HG03571 (cell line): Measurements from ENCODE around the gene SPINK6.
A peak's percentile ranks its signal among the peaks of the same experiment; 100 is the strongest.

Experiments used
- ATAC-seq: cut with Tn5 transposase; IDR thresholded peaks from one replicate; pipeline ENCODE4 v1.9.1; 2021; ENCODE audit not compliant: unreplicated experiment

Gene SPINK6, protein sequence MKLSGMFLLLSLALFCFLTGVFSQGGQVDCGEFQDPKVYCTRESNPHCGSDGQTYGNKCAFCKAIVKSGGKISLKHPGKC

DNA sequence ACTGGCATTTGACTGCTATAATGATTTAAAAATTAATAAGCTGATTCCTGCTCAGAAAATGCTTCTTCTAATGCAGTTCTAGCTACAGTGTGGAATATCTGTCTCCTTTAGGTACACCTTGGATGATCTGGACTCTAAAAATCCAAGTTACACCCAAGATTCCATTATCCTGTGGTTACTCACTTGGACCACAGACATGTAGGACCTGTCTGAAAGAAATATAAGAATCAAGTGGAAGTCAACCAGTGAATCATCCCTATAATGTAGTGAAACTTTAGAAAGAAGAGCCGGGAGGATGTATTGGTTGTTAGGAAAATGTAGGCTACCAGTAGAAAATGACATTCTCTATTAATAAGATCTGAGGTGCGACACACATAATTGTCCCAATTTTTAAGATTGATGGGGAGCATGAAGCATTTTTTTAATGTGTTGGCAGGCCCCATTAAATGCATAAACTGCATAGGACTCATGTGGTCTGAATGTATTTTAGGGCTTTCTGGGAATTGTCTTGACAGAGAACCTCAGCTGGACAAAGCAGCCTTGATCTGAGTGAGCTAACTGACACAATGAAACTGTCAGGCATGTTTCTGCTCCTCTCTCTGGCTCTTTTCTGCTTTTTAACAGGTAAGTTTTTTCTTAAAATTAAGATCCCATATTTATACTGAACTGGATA lies at the start of gene SPINK6:
Gene SPINK6, plus strand, starts transcription at position 512 of the 673 bp plus-strand sequence. Its CDS starts 55 bp downstream, at position 567.
- no peak for ATAC-seq

DNA sequence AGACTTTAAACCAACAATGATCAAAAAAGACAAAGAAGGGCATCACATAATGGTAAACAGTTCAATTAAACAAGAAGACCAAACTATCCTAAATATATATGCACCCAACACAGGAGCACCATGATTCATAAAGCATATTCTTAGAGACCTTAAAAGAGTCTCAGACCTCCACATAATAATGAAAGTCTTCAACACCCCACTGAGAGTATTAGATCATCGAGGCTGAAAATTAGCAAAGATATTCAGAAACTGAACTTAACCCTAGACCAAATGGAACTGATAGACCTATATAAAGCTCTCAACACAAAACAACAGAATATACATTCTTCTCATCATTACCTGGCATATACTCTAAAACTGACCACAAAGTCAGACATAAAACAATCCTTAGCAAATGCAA lies 46.2 kb upstream of the SPINK6 start:
- no peak for ATAC-seq

DNA sequence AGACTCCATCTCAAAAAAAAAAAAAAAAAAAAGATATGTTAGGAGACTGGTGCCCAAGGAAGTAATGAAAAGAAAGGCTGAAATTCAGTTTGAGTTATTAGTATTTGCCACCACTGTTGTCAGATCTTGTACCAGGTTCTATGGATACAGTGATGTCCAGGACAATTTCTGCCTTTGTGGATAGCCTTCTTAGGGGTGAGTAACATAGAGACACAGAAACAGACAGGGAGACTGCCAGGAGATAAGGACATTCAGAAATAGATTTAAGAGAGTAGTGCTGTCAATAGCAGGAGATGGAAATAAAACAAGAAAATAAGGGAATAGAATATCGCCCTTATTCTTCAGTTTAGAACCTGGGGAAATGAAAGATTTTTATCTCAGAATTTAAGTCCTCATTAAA lies 40.8 kb upstream of the SPINK6 start:
- ATAC-seq, result no peak

DNA sequence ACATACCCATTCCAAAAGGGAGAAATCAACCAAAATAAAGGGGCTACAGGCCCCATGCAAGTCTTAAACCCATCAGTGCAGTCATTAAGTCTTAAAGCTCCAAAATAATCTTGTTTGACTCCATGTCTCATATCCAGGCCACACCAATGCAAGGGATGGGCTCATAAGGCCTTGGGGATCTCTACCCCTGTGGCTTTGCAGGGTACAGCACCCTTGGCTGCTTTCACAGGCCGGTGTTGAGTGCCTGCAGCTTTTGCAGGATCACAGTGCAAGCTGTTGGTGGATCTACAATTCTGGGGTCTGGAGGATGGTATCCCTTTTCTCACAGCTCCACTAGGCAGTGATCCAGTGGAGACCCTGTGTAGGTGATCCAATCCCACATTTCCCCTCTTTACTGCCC lies 39.5 kb upstream of the SPINK6 start:
- no peak for ATAC-seq

DNA sequence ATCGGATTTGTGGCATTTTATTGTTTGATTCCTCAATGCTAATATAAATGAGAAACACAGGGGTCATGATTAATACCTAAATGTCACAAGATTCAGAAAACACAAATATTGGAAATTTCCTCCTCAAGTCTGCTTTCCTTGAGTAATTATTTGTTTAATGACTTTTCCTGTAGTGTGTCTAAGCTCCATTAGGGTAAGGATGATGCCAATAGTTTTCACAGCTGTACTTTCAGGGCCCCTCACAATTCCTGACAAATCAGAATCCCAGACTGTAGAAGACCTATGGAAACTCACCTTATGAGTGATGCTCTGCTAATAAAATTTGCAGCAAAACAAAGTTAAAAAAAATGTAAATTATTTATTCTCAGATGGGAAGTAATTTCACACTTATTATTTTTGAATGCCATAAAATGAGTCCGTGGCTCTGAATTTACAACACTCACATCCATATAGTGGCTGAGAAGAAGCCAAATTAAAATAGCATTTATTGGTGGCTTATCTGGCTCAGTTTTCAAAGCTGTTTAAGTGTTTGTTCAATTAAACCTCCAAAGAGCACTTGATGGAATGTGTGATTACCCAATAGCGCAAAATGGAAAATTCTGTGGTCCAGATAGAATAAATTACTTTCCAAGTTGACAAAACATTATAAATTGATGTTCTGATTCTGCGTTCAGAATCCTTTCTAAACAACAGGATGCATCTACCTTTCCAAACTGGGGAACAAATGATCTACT lies 36.1 kb upstream of the SPINK6 start:
- ATAC-seq, result no peak

DNA sequence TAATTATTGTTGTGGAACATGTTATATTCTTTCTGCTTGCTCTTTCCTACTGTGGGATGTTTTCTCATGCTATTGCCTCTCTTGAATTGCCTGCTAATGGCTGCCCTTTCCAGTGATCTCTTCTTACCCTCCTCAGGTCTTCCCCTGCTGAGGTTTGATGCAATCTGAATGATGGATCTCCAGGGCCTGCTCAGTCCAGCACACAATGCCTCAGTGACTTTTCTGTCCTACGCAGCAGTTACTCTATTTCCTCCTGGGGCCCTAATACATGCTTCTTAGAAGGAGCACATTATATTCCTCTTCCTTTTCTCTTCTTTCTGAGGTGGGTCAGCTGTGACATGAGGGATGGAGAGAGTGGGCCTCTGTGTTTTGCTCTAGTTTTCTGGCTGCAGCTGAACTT lies 34.6 kb upstream of the SPINK6 start, which contains the start of gene SPINK14:
Gene SPINK14, plus strand, starts transcription at position 301 of the 400 bp plus-strand sequence. CDS start 1,187 bp downstream, outside the sequence.
- no peak for ATAC-seq

DNA sequence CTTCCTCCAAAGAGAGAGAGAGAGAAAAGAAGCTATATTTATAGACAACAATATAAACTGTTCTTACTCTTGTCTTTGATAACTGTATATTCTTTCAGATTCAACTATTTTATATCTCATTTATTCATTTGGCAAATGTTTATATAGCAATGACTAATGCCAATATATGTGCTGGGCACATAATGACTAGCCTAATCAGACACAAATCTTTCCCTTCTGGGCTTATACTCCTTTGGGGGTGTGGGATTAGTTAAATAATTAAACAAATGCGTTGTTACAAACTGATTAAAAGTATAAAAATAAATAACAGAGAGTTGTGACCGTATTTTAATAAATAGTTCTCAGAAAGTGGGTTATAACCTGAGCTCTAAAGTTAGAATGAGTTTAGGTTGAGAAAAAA lies 30.5 kb upstream of the SPINK6 start:
- ATAC-seq, result no peak

DNA sequence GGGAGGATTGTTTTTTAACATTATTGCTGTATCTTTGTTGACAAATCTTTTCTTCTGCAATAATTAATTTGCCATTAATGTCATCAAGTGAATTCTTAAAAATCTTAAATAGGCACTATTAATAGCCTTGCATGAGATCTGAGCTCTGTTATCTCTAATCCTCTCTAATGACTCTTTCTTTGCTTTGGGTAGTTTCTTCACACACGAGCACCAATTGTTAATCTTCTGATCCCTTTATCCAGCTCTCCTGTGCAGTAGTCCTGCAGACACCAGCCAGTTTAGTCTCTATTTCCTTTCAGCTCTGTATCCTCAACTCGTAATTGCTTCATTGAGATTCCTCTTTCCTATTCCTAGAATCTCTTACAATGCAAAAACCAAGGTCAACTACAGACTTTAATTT lies 26.4 kb upstream of the SPINK6 start:
- no peak for ATAC-seq

DNA sequence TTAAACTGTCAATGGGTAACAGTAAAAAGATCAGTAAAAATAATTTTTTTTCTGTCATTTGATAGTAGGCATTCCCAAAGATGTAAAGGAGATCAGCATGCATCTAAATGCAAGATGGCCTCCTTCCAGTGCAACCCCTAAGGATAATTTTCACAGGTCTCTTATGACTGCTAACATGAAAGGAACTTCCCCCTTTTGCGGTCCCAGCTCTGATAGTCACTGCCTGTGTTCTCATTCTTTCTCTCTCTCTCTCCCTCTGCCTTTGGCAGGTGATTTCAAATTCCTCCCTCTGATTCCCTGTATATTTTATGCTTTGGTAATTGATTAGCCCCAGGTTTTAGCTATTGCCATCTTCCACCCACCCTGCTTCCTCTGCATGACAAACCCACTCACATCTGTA lies 25.6 kb upstream of the SPINK6 start:
- no peak for ATAC-seq

DNA sequence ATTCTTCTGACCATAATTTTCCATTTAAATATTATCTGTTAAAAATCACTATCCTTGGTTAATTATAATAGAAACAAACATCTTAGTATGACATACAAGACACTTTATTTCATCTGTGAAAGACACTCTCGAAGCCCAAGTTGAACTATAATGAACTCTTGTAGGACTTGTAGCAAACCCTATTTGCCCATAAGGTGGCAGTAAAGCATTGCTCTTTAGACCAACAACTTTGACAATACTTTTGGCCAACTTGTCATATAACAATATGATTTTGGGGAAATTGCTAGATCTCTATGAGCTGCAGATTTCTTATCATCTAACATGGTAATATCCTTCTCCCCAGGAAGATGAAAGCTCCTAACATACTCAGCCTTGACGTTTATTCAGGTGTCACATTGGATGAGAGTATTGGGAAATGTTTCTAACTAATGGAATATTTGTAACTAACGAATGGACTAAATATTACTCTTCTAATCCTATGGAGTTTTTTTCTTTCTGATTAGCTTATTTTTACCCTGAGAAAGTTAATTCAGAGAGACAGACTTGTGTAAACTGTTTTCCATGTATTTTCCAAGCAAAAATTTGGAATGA lies 23.5 kb upstream of the SPINK6 start:
- no peak for ATAC-seq

DNA sequence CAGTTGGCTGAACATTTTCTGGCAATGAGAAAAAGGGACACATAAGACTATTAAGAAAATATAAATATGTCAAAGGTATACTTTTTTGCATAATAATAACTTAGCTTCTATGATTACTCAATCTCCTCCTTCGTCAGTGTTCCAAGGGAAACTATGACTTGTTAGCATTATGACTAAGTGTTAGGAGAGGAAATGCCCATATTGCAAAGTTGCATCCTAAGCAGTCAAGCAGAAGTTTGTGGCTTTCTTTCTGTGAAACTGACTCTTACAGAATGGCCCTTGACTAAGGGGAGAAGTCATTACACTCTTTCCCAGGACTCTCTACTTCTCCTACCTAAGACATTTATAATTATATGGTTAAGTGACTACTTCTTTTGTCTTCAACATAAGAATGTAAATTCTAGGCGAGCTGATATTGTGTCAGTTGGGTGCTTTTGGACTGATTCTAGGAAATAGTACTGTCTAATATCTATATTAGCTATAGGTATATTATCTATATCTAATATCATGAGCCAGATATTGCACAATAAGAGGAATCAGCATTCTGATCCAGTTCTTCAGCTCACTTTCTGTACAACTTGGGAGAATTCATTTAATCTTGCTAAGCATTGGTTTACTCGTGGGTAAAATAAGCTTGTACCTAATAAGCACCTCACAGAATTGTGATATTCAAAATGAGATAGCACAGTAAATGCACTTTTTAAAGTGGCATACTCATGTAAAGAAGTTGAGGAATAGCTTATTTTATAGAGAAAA lies 16.4 kb upstream of the SPINK6 start:
- ATAC-seq, result peak; percentile 61

DNA sequence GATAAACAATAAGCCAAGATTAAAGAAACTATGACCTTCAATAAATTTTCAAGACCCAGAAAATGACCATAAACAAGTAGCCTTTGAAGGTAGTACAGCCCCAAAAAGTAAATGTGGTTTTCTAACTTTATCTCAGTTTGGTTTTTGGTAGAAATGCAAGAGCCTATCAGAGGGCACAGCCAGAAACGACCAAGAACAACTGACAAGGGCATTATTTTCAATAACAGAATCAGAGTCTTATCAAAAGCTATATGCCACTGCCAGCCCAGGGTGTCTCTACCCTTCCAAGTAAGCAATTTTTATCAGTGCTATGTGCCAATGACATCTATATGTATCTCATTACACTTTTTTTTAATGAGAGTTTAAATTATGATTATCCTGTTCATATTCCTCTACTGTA lies 11.8 kb upstream of the SPINK6 start:
- no peak for ATAC-seq

DNA sequence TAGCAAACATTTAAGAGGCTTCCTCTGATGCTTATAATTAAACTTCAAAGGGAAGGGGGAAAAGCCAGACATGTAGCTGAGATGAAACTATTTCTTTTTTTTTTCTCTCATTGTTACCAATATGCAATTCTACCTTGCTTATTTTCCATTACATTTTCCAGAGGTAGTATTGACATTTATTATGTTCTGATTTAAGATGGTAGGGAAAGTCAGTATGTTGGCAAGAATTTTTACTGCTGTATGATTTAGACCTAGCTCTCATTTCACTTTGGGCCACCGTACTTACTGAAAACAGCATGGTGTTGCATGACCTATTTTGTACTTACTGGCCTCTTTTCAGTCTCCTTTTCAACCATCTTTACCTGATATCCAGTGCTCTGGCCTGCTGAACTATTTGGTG lies 9.6 kb upstream of the SPINK6 start:
- no peak for ATAC-seq

DNA sequence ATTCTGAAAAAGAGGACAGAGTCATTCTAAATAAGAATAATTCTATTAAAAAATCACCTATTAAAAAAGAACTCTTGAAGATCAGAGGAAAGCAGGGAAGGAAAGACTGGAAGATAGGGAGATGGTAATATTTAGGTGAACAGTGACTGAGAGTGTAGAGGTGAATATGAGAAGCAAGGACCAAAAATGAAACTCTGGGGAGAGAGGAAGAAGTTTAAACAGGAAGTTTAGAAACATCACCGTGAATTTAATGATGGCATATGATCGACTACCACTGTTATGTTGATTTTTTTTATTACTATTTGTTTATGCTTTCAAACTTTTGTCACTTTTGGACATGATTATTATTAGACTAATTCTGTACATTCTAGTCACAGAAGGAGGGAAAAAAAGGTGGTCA lies 1.7 kb upstream of the SPINK6 start:
- no peak for ATAC-seq

DNA sequence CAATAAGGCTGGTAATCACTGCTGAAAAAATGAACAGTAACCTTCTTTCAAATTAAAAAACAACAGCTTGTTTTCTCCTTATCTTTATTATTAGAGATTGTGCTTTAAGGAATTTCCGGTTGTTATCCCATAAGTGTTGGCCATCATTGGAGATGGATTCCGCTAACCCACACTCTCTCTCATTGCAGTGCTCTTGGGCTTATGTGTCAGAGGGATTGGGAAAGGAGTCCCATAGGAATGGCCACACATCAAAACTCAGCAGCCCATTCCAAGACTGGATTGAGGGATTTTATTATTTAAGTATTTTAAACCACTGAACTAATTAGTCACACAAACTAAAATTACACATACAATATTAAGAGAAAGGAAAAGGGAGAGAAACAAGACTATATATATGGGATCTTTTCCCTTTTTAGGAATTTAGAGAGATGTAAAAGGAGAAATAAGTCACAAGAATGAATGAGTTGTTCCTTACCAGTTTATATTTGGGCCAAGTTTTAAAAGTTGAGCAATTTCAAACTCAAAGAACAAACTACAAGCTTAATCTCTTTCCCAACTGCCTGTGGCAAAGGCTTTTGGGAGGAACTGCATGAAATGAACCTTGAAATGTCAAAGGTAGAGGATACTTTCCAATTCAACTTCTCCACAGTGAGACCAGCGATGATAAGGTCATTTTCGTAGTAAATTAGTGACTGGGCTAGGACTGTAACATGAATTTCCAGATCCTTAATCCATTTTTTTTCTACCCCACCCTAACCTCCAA lies 2.4 kb downstream of the SPINK6 start:
- no peak for ATAC-seq

DNA sequence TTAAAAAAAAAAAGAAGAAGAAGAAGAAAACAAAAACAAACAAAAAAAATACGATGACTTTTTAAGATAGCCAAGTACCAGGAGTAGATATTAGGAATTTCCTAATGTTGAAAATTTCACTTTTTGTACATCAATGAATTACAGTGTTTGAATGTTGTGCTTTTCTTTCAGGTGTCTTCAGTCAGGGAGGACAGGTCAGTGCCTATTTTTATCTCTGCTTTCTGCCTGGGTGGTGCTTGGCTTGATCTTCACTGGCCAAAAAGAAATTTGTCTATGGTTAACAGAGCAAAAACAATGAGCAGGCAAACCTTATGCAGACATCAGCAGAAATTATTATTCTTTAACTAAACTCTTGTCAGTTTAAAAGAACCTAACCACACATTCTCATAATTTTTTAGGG lies 3.0 kb downstream of the SPINK6 start:
- ATAC-seq, result no peak

DNA sequence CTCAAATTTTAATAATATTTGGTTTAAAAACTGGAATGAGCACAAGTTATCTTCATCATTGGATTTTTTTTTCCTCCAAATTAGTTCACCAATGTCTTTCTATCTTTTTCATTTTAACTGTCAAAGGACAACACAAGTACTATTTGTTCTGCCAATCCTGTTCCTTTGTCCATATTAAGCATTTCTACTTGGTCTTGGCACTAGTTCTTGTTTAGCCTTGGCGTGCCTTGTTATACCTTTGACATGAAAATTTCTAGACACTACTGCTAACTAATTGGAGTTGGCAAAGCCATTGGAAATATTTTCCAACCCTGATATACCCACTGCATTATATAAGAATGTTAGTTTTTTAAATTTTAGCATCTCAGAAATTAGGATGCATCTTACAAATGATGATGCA lies 3.8 kb downstream of the SPINK6 start:
- no peak for ATAC-seq

DNA sequence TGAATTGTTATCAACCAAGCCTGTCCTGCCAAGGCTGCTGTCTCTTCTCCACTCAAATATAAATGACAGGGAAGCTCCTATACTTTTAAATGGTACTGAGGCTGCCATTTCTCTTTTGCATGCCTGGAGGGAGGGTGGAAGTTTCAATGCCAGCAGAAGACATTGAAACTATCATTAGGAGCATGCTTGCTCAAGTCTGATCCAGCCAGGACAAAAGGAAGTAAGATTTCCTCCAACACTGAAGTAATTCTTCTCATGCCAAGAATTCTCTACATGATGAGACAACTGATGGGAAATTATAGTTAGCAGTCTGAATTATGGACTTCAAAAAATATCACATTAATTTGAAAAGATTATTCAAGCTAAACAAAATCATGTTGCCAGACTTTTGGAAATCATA lies 5.4 kb downstream of the SPINK6 start:
- ATAC-seq, result no peak

DNA sequence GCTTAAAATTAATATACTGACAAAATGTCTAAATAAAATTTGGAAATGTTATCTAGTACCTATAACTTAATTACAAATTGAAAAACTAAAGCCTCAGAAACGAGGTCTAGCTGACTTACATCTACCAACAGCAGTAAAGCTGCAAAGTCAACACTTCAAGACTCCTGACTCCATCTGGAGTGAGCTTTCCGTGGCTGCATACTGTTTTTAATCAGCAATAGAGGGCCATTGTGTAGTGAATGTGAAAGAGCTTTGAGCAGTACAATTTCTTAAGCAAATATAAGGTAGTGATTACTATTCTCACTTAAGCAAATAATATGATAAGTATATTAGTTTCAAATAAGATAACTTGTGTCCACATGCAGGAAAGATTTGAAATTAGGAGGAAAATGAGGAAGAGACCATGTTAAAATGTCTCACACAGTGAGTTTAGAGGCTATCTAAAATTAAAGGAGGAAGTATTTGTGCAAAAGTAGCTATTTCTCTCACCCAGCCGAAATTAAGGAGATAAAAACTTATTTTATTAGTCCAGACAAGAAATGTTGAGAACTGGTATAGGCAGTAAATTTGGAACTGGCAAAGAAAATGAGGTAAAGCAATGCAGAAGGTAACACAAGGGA lies 6.4 kb downstream of the SPINK6 start:
- ATAC-seq, result no peak

DNA sequence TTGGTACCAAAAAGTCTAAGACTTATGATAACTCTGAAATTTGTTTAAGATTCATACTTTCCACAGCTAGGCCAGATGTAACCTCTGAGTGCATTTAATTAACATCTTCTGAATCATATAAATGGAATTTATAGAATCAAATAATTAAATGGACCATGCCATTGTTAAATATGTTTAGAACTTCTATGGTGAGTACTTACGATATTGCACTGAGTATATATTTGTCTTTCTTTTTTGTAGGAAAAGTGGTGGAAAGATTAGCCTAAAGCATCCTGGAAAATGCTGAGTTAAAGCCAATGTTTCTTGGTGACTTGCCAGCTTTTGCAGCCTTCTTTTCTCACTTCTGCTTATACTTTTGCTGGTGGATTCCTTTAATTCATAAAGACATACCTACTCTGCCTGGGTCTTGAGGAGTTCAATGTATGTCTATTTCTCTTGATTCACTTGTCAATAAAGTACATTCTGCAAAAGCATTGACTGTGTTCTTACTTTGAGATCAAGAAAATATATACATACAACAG lies 11.9 kb downstream of the SPINK6 start:
- no peak for ATAC-seq
